IPS-18a (cell line): ENCODE results near the gene RINT1.

Experiments
- H3K27ac ChIP-seq: one replicate; pipeline ENCODE4 v1.5.1; 2013; ENCODE audit warnings: low read length
- H3K27me3 ChIP-seq: one replicate; pipeline ENCODE4 v1.6.1; 2013; ENCODE audit warnings: mild to moderate bottlenecking, low read length; ENCODE audit not compliant: control insufficient read depth, insufficient read depth
- H3K36me3 ChIP-seq: one replicate; pipeline ENCODE4 v1.6.1; 2013; ENCODE audit warnings: low read depth, low read length; ENCODE audit not compliant: control insufficient read depth
- H3K4me1 ChIP-seq: one replicate; pipeline ENCODE4 v1.6.1; 2013; ENCODE audit warnings: low read depth, low read length; ENCODE audit not compliant: control insufficient read depth
- H3K4me3 ChIP-seq: one replicate; pipeline ENCODE4 v1.5.1; 2013; ENCODE audit warnings: low read length
- H3K9ac ChIP-seq: one replicate; pipeline ENCODE4 v1.6.1; 2013; ENCODE audit warnings: mild to moderate bottlenecking, low read length, moderate library complexity
- H3K9me3 ChIP-seq: one replicate; pipeline ENCODE4 v1.6.1; 2013; ENCODE audit warnings: low read depth, low read length; ENCODE audit not compliant: control insufficient read depth

Gene RINT1

DNA sequence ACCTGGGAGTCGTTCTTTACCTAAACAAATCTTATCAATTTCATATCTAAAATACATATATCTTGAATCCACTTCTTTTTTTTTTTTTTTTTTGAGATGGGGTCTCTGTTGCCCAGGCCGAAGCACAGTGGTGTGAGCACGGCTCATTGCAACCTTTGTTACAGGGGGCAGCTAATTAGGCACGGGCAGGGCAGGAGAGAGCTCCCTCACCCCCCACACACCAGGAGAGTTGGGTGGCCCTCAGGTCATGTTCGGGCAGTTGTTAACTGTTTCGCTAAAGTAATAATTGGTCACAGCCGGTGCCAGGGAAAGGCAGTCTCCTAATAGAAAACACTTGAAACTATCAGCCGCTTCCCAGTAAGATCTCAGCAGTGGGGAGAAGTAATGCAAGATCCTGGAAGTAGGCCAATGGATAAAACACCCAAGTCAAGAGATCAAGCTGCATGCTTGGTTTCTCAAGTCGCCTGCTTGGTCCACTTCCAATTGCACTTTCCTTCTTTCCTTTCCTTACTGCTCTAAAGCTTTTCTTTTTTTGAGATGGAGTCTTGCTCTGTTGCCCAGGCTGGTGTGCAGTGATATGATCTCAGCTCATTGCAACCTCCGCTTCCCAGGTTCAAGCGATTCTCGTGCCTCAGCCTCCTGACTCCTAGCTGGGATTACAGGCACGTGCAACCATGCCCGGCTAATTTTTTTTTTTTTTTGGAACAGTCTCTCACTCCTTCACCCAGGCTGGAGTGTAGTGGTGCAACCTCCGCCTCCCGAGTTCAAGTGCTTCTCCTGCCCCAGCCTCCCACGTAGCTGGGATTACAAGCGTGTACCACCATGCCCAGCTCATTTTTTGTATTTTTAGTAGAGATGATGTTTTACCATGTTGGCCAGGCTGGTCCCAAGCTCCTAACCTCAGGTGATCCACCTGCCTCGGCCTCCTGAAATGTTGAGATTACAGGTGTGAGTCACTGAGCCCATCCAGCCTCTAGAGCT, 70.6 kb downstream of the RINT1 start:
- no peaks in the 10 kb centered on the region for H3K27me3 ChIP-seq
- H3K9me3 ChIP-seq, result no peaks in the 10 kb centered on the region
- peaks cover 13% of the 10 kb centered on the region for H3K4me1 ChIP-seq
- H3K27ac ChIP-seq, result no peak overlapping the region
- peaks cover 12% of the 10 kb centered on the region for H3K36me3 ChIP-seq
- H3K4me3 ChIP-seq, result no peak overlapping the region
- no peak overlapping the region for H3K9ac ChIP-seq

DNA sequence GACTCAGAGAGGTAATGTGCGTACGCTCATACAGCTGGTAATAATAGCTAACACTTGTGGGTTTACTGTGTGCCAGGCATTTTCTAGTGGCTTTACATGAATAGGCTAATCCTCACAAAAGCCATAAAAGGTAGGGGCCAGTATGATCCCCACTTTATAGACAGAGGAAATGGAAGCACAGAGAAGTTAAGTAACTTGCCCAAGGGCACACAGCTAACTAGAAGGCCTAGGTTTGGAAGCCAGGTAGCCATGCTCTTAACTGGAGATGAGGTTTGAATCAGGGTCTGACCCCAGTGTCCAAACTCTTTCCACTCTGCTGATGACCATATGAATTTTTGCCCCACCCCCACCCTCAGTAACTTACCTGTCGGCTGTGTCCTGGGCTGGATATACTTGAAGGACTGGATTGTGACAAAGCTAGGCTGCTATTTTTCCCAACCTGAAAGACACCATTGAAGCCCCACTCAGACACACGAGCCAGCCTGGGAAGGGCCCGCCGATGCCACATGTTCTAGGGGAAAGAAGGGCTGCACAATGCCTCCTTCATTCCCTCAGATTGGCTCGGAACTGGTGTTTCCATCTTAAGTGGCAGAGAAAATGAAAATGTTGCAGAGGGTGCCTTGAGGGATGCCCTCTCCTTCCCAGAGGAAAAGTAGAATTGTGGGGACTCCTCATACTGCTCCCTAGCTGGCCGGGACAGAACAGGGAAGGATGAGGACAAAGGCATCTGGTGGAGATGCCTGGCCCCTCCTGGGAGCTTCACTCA, 78.3 kb downstream of the RINT1 start:
- Histone ChIP-seq H3K4me3 (no peak overlapping the region), H3K27me3 (no peaks in the 10 kb centered on the region), H3K4me1 (peaks cover 3% of the 10 kb centered on the region), H3K27ac (no peak overlapping the region), H3K36me3 (peaks cover 44% of the 10 kb centered on the region), H3K9me3 (no peaks in the 10 kb centered on the region), H3K9ac (no peak overlapping the region)

DNA sequence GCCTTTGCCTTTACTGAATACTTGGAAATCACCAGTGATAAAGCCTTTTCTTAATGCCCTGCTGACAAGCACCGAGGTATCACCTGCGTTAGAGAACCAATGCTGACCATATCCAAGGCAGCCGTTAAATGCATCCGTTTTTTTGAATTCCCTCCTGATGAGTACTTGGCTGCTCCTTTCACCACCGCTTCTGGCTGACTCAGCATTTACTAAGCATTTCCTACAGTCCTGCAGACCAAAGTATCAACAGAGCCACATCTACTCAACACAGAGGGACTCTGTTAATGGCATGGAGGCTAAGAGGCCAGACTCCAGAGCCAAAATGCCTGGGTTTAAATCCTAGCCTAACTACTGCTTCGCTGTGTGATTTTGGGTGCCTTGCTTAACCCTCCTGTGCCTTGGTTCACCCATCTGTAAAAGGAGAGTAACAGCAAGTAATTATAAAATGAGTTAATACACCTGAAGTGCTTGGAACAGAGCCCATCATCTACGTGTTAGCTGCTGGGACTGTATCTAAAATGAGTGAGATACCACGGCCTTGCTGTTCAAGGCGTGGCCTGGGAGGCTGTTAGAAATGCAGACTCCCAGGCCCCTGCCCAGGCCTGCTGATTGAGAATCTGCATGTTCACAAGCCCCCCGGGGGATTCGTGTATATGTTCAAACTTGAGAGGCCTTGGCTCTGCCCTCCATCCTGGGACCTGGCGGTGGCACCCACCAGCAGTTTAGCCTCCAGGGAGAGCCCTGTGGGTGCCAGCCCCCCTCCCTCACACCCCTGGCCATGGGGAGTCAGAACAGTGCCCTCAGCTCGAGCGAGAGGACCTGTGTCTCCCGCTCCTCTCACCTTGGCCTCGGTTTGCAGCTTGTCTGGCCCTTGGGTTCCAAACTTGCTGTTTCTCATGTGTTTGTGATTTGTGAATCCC, 80.1 kb downstream of the RINT1 start:
- H3K36me3 ChIP-seq, result peaks cover 51% of the 10 kb centered on the region
- H3K9ac ChIP-seq, result no peak overlapping the region
- H3K4me1 ChIP-seq, result no peaks in the 10 kb centered on the region
- no peak overlapping the region for H3K4me3 ChIP-seq
- H3K27me3 ChIP-seq, result no peaks in the 10 kb centered on the region
- no peaks in the 10 kb centered on the region for H3K9me3 ChIP-seq
- H3K27ac ChIP-seq, result no peak overlapping the region

DNA sequence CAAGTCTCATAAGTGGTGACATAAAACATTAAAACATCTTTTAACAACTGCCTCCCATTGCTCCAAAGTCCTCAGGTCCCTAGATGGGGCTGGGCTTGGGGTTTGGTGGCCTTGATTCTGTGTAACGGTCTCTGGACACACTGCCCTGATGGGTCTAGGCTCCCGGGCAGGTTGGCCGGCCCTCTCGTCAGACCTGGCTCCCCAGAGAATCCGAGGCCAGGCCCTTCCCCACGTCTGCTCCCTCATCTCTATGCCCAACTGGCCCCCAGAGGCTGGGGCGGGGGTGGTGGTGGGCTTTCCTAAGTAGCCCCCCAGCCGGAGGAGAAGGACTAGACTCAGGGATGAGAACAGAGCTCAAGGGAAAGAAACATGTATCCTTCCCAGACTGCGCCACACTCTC, 80.8 kb downstream of the RINT1 start:
- H3K9ac ChIP-seq, result no peak overlapping the region
- H3K9me3 ChIP-seq, result no peaks in the 10 kb centered on the region
- H3K4me3 ChIP-seq, result no peak overlapping the region
- H3K27me3 ChIP-seq, result no peaks in the 10 kb centered on the region
- no peaks in the 10 kb centered on the region for H3K4me1 ChIP-seq
- H3K27ac ChIP-seq, result no peak overlapping the region
- H3K36me3 ChIP-seq, result peaks cover 52% of the 10 kb centered on the region

DNA sequence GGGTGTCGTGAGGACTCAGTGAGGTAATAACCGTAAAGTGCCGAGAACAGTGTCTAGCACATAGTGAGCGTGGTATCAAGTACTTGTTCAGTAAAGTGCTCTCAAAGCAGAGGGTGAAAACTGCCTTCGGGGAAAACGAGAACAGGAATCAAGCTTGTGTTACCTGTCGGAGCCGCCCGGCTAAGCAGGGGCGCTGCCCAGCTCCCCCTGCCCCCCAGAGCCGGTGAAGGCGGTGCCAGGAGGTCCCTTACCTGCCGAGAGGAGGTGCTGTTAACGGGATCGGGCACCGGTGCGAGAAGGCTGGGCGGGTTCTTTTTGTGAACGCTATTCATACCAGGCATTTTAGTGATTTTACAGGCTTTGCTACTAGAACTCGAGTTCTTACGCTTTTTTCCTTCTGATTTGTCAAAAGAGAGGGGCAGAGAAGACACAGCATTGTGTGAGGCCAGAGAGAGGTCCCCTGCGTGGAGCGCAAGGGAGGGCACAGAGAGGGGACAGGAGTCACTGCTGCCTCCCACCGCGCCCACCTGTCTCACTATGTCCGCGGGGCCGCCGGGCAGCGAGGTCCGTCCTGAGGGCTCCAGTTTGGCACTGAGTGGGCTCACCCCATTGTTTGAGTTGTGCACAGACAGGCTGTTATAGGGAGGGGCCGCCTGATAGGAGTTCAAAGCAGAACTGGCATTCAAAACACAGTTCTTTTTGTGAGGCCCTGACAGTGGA, 81.8 kb downstream of the RINT1 start:
- peaks cover 60% of the 10 kb centered on the region for H3K36me3 ChIP-seq
- H3K9ac ChIP-seq, result no peak overlapping the region
- H3K4me1 ChIP-seq, result no peaks in the 10 kb centered on the region
- H3K9me3 ChIP-seq, result no peaks in the 10 kb centered on the region
- no peak overlapping the region for H3K27ac ChIP-seq
- no peaks in the 10 kb centered on the region for H3K27me3 ChIP-seq
- no peak overlapping the region for H3K4me3 ChIP-seq

DNA sequence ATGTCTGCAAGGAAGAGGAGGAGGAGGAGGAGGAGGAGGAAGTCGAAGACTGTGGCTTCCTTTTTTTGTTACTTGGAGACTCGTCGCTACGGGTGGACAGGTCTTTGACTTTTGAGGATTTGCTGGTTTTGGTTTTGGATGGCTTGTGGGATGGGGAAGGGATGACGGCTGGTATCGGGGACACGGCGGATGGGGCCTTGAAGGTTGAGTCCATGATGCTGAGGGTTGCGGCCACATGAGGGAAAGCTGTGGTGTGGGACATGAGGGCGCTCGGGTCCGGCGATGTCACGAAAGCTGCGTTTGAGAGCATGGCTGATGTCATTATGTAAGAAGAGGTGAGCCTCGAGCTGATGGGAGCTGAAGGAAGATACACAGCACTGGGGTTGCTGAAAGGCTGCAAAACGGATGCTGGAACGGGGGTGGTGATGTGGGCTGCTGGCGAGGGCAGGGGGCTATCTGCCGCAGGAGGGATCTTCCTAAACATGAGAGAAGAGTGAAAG, 82.4 kb downstream of the RINT1 start:
- Histone ChIP-seq H3K9ac (no peak overlapping the region), H3K27me3 (no peaks in the 10 kb centered on the region), H3K9me3 (no peaks in the 10 kb centered on the region), H3K4me3 (no peak overlapping the region), H3K4me1 (no peaks in the 10 kb centered on the region), H3K27ac (no peak overlapping the region), H3K36me3 (peaks cover 63% of the 10 kb centered on the region)
